Kidney epithelial cell (primary cell): ENCODE measurements around the gene OR2W3. TPM values are rescaled to one million over a fixed set of nuclear protein-coding genes. Genes with fewer than 3 reads are reported as not detected.

Experiments
- DNase-seq: peaks from one replicate; pipeline ENCODE4 v3.0.0-alpha.2; 2010; ENCODE audit warnings: low read depth
- H3K27me3 ChIP-seq: 2 replicates; pipeline ENCODE4 v1.6.0; 2011; ENCODE audit warnings: low read length; ENCODE audit not compliant: control insufficient read depth, insufficient read depth
- H3K36me3 ChIP-seq: 2 replicates; pipeline ENCODE4 v1.5.1; 2011; ENCODE audit warnings: low read length; ENCODE audit not compliant: control insufficient read depth, insufficient read depth
- H3K4me3 ChIP-seq: 2 replicates; pipeline ENCODE4 v1.5.1; 2011; ENCODE audit warnings: low read depth, mild to moderate bottlenecking, control low read depth, low read length
- CTCF ChIP-seq: IDR thresholded peaks from 2 replicates; pipeline ENCODE4 v1.5.1; 2011; ENCODE audit warnings: mild to moderate bottlenecking, moderate library complexity, low read length, control low read depth, inconsistent platforms; ENCODE audit not compliant: insufficient read depth, poor library complexity, severe bottlenecking
- total RNA-seq: library from RNA; depleted of rRNA; stranded (reverse); fragments of >200 nt; gene quantifications from 2 replicates; pipeline ENCODE4 v1.2.3, GENCODE V29; 2015

Gene OR2W3
- total RNA-seq, 1 donor from 2014 or later, result 1.0 TPM

GRCh38 chr1:247883346-247883745 is 12.0 kb upstream of the OR2W3 start:
- H3K27me3 ChIP-seq, result no peaks in the 10 kb centered on the region

GRCh38 chr1:247884797-247885413 is 10.5 kb upstream of the OR2W3 start:
- DNase-seq, result no peak
- no peak for TF ChIP-seq CTCF
- Histone ChIP-seq H3K4me3 (no peak overlapping the region), H3K27me3 (no peaks in the 10 kb centered on the region), H3K36me3 (no peaks in the 10 kb centered on the region)

More at GRCh38 chr1:247883346-247883745, 12.0 kb upstream of the OR2W3 start:
- no peak for TF ChIP-seq CTCF
- Histone ChIP-seq H3K4me3 (no peak overlapping the region), H3K36me3 (no peaks in the 10 kb centered on the region)
- no peak for DNase-seq

GRCh38 chr1:247895976-247896375 is 589 bp downstream of the OR2W3 start:
- no peak for DNase-seq
- Histone ChIP-seq H3K27me3 (no peaks in the 10 kb centered on the region), H3K4me3 (no peak overlapping the region), H3K36me3 (no peaks in the 10 kb centered on the region)
- no peak for TF ChIP-seq CTCF

- H3K27me3 ChIP-seq, result no peaks in the 10 kb centered on the region
- no peak for DNase-seq
- TF ChIP-seq CTCF, result no peak
- H3K4me3 ChIP-seq, result no peak overlapping the region
- no peaks in the 10 kb centered on the region for H3K36me3 ChIP-seq
Observed at GRCh38 chr1:247904122-247904521, 8.7 kb downstream of the OR2W3 start.

GRCh38 chr1:247905181-247905580 is 9.8 kb downstream of the OR2W3 start:
- no peak for TF ChIP-seq CTCF
- Histone ChIP-seq H3K4me3 (no peak overlapping the region), H3K36me3 (no peaks in the 10 kb centered on the region), H3K27me3 (no peaks in the 10 kb centered on the region)
- DNase-seq, result no peak

GRCh38 chr1:247905910-247906503 is 10.6 kb downstream of the OR2W3 start:
- TF ChIP-seq CTCF, result no peak
- Histone ChIP-seq H3K36me3 (no peaks in the 10 kb centered on the region), H3K4me3 (no peak overlapping the region), H3K27me3 (no peaks in the 10 kb centered on the region)
- no peak for DNase-seq
